ENCODE results near the gene NEK9.

Gene NEK9

GRCh38 chr14:75126679-75127473 is at the start of gene NEK9:
TSS of gene NEK9 (minus strand) at chr14:75127048. CDS start at chr14:75126921, 127 bp downstream.
- TF ChIP-seq, protein P1, sequence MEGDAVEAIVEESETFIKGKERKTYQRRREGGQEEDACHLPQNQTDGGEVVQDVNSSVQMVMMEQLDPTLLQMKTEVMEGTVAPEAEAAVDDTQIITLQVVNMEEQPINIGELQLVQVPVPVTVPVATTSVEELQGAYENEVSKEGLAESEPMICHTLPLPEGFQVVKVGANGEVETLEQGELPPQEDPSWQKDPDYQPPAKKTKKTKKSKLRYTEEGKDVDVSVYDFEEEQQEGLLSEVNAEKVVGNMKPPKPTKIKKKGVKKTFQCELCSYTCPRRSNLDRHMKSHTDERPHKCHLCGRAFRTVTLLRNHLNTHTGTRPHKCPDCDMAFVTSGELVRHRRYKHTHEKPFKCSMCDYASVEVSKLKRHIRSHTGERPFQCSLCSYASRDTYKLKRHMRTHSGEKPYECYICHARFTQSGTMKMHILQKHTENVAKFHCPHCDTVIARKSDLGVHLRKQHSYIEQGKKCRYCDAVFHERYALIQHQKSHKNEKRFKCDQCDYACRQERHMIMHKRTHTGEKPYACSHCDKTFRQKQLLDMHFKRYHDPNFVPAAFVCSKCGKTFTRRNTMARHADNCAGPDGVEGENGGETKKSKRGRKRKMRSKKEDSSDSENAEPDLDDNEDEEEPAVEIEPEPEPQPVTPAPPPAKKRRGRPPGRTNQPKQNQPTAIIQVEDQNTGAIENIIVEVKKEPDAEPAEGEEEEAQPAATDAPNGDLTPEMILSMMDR (IDR thresholded peaks at IDR 0.05): no peak
- peak; percentile 70; the same call in 1 of the 2 replicates for TF ChIP-seq ZFX (IDR thresholded peaks at IDR 0.05; ENCODE audit: borderline replicate concordance)

GRCh38 chr14:75176142-75176820 is 49.4 kb upstream of the NEK9 start, which contains the start of gene TMED10:
TSS of gene TMED10 (minus strand) at chr14:75176612. CDS start at chr14:75176579, 33 bp downstream.
- peak within 1 kb of the TSS; percentile 85 for H3K27ac ChIP-seq
- TF ChIP-seq ZFX (IDR thresholded peaks at IDR 0.05; ENCODE audit: borderline replicate concordance): no peak
- TF ChIP-seq, protein P1 (IDR thresholded peaks at IDR 0.05): no peak

More at GRCh38 chr14:75126679-75127473, at the start of gene NEK9:
- peak within 1 kb of the TSS; percentile 94 for H3K27ac ChIP-seq

GRCh38 chr14:75175677-75176141 is 48.9 kb upstream of the NEK9 start:
- H3K27ac ChIP-seq: peak overlapping the region; percentile 85
- TF ChIP-seq, protein P1 (IDR thresholded peaks at IDR 0.05): no peak
- no peak for TF ChIP-seq ZFX (IDR thresholded peaks at IDR 0.05; ENCODE audit: borderline replicate concordance)

DNA sequence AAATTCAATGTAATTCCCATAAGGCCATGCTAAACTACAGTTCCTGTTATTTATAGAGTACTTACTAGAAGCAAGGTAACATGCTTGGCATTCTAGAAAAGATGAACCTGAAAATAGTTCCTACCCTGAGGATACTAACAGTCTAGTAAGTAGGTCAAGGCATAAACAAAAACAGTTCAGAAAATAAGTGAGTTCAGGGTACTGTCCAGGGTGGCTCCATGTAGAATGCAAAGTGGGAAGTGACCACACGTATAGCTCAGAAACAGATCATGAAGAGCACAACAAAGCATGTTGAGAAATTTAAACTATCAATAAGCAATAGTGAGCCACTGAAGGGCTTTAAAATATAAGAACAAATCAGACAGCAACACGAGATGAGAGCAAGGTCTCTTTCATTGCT is 47.2 kb upstream of the NEK9 start:
- no peak overlapping the region for H3K27ac ChIP-seq
- no peak for TF ChIP-seq ZFX (IDR thresholded peaks at IDR 0.05; ENCODE audit: borderline replicate concordance)
- TF ChIP-seq, protein P1 (IDR thresholded peaks at IDR 0.05): no peak

- H3K27ac ChIP-seq: no peak overlapping the region
- TF ChIP-seq, protein P1 (IDR thresholded peaks at IDR 0.05): no peak
- no peak for TF ChIP-seq ZFX (IDR thresholded peaks at IDR 0.05; ENCODE audit: borderline replicate concordance)
Observed at GRCh38 chr14:75170772-75171171, 43.9 kb upstream of the NEK9 start.

DNA sequence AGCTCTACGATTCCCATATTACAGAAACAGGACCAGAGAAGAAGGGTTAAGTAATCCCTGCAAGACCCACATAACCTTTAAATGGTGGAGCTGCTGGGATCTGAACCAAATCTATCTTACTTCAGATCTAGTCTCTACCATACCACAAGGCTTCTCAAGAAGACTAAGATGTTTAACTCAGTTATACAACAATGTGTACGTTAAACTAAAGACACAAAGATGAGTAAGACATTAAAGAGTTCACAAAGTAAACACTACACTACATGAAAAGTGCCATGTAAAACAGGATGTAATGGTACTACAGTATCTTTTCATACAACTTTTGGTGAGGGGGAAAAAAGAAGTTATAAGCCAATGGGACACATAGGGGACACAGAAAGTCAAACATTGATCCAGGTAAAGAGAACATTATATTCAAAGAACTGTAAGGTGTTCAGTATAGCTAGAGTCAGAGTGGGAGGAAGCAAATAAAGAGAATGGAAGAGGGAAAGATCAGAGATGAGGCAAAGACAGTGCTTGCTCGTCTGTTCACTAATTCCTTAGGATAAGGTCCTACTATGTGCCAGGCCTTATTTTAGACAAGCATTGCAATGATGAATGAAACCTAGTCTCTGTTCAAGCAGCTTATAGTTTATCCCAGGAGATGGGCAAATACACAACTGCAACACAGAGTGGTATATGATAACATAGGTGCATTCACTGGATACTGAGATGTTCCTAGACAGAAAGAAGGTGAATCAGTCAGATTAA is 41.9 kb upstream of the NEK9 start:
- H3K27ac ChIP-seq: no peak overlapping the region
- no peak for TF ChIP-seq ZFX (IDR thresholded peaks at IDR 0.05; ENCODE audit: borderline replicate concordance)
- TF ChIP-seq, protein P1 (IDR thresholded peaks at IDR 0.05): no peak

All from 22Rv1 (cell line).